ENCODE data around the gene HMOX2.

GRCh38 chr16:4533490-4533889 lies 57.3 kb downstream of the HMOX2 start:
- TF ChIP-seq, protein P1, sequence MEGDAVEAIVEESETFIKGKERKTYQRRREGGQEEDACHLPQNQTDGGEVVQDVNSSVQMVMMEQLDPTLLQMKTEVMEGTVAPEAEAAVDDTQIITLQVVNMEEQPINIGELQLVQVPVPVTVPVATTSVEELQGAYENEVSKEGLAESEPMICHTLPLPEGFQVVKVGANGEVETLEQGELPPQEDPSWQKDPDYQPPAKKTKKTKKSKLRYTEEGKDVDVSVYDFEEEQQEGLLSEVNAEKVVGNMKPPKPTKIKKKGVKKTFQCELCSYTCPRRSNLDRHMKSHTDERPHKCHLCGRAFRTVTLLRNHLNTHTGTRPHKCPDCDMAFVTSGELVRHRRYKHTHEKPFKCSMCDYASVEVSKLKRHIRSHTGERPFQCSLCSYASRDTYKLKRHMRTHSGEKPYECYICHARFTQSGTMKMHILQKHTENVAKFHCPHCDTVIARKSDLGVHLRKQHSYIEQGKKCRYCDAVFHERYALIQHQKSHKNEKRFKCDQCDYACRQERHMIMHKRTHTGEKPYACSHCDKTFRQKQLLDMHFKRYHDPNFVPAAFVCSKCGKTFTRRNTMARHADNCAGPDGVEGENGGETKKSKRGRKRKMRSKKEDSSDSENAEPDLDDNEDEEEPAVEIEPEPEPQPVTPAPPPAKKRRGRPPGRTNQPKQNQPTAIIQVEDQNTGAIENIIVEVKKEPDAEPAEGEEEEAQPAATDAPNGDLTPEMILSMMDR (conservative IDR thresholded peaks at IDR 0.05) = no peak
- no peak for TF ChIP-seq ZFX (IDR thresholded peaks at IDR 0.05)
